ENCODE measurements around the gene CALHM2.

The CALHM2 gene

GRCh38 chr10:103475437-103475836 lies 23.3 kb upstream of the CALHM2 start:
- no peak for DNase-seq

GRCh38 chr10:103474077-103474476 lies 21.9 kb upstream of the CALHM2 start:
- no peak for DNase-seq

DNA sequence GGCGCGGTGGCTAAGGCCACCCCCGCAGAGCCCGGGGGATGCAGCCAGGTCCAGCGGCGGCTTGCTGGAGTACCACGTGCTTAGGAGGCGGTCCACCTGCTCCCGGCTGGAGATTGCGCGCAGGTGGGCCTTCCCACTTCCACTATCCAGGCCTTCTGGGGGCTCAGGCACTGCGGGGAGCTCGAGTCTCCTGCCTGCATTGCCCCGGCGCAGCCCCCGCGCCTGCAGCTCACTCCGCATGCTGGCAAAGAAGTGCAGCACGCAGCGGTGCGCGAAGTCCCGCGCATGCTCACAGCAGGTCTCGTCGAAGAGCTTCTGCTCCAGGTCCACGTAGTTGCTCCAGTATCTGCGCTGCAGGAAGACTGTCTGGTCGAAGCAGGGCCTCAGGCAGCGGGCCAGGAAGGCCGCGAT lies 21.1 kb upstream of the CALHM2 start:
- DNase-seq = no peak

DNA sequence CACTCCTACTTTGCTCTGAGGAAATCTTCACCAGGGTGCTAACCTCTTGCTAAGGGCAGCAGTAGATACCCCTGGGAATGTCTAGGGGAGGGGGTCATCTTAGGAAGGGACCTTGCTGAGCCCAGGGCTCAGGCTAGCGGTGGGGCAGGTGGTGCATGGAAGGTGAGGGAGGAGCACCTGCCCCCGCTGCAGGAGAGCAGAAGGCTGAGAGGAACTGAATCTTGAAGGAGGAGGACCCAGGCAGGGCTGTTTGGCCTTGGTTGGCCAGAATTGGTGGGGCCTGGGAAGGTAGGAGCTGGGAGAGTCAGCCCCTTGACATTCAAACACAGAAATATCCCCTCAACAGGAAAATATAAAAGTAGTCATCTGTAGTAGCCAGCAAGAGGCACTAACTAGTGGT lies 19.8 kb upstream of the CALHM2 start:
- no peak for DNase-seq

GRCh38 chr10:103470761-103471653 lies 18.8 kb upstream of the CALHM2 start:
- no peak for DNase-seq

GRCh38 chr10:103469201-103469600 lies 17.0 kb upstream of the CALHM2 start:
- DNase-seq = no peak

- DNase-seq = no peak
These were observed 15.2 kb upstream of the CALHM2 start for GRCh38 chr10:103467406-103467805.

GRCh38 chr10:103466734-103467133 lies 14.6 kb upstream of the CALHM2 start:
- DNase-seq = no peak

GRCh38 chr10:103465411-103466179 lies 13.4 kb upstream of the CALHM2 start:
- DNase-seq = no peak

- DNase-seq = no peak
These were observed 11.3 kb upstream of the CALHM2 start for GRCh38 chr10:103463499-103463898.

DNA sequence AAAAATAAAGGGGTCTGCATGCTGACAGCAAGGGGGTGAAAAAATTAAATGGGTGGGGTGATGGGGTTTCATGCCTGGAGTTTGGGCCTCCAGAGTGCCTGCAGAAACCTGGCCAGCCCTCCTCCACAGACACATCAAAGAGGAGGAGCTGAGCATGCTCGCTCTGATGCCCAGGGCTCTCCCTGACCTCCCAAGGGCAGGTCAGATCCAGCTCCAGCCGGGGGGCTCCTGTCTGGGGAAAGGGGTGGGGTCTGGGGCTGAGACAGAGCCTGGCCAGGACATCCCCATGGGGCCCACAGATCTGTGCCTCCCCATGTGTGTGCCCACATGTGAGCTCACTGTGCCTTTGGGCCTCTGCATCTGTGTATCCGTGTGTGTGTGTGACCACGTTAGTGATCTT lies 7.4 kb upstream of the CALHM2 start:
- DNase-seq = no peak

DNA sequence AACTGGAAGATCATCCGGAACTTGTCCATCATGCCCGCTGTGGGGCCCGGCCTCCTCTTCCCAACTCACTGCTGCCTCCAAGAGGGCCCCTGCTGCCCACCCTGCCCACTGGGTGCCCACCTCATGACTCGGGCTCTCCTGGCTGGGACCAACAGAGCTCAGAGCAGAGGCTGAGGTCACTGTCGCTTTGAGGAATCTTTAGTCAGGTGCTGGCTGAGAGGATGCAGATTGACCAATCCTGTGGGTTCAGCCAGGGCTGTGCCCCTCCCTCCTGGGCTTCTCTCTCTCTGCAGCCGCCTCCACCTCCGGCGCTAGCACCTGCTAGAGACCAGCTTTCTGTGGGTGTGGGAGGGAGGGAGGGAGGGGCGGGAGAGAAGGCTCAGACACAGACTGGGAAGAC lies 6.5 kb upstream of the CALHM2 start, which contains the start of gene CALHM1:
TSS of gene CALHM1 (minus strand) at position 181 of the 400 bp plus-strand sequence. CDS start at position 32, 149 bp downstream.
- no peak for DNase-seq

- no peak for DNase-seq
These were observed 5.9 kb upstream of the CALHM2 start for GRCh38 chr10:103457896-103458583.

- DNase-seq = no peak
These were observed 5.1 kb upstream of the CALHM2 start for GRCh38 chr10:103457176-103457712.

GRCh38 chr10:103456074-103456660 lies 4.0 kb upstream of the CALHM2 start:
- no peak for DNase-seq

- no peak for DNase-seq
These were observed 3.1 kb upstream of the CALHM2 start for GRCh38 chr10:103455235-103455634.

- DNase-seq = no peak
These were observed 1.9 kb upstream of the CALHM2 start for GRCh38 chr10:103454026-103454425.

DNA sequence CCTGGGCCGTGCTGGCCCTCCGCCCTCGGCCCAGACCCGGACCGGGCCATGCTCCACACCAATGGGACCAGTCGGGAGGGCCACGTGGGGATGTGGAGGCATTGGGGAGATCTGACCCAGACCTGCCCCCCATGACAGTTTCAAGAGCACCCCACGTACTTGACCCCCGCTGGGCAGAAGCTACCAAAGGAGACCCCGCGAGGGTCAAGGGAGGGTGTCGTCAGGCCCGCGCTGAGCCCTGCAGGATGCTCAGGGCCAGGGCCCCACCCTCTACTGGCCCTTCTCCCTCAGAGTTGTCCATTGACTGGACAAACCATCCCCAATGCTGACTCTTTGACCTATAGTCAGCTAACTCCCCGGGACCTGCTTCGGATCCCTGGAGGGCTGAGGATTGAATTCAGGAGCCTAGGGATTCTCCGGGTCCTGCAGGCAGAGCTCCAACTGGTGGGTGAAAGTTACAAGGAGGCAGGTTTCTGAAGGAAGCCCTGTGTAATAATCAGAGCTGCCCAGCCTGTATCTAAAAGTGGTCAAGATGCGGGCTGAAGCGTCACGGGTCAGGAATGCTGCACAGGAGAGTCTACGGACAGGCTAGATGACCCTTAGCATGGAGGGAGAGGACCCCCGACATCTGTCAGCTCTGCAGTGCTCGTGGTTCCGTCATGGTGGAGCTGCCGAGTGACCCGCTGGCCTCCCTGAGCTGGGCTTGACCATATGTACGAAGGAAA lies 498 bp upstream of the CALHM2 start:
- DNase-seq = no peak

DNA sequence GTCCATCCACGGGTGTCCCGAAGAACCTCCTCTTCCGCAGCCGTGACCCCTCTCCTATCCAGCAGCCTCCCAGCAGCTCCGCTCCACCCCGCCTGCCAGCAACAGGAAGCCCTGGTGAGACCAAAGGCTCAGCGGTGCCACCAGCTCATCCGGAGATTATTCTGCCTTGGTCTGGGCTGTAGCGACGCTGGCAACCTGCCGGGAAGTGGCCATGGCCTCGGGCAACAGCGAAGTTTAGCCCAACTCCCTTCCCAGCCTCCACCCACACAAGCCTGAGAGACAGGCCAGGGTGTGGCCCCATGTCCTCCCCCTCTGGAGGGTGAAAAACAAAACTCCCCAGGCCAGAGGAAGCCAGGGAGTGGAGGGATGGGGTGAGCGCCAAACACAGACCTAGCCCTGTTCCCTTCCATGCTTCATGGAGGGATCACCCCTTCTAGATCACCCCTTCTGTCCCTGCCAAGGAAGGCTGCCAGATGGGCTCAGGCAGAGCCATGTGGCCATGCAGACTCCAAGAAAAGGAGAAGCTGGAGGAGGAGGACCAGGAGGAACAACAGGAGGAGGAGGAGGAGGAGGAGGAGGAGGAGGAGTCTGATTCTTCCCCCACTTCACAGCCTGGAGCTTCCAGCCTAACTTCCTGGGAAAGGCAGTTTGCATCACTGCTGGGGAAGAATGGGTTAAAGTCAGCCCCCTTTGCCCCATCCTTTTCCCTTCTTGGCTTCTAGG lies 918 bp downstream of the CALHM2 start:
- DNase-seq = no peak

GRCh38 chr10:103450201-103450695 lies 1.9 kb downstream of the CALHM2 start:
- no peak for DNase-seq
